GM19455 (cell line): ENCODE results near the gene PTPRN2.

ENCODE experiments used
- ATAC-seq: cut with Tn5 transposase; IDR thresholded peaks from one replicate; pipeline ENCODE4 v1.9.1; 2021; ENCODE audit not compliant: unreplicated experiment

The PTPRN2 gene

GRCh38 chr7:157764193-157764592, 823.4 kb downstream of the PTPRN2 start:
- no peak for ATAC-seq

DNA sequence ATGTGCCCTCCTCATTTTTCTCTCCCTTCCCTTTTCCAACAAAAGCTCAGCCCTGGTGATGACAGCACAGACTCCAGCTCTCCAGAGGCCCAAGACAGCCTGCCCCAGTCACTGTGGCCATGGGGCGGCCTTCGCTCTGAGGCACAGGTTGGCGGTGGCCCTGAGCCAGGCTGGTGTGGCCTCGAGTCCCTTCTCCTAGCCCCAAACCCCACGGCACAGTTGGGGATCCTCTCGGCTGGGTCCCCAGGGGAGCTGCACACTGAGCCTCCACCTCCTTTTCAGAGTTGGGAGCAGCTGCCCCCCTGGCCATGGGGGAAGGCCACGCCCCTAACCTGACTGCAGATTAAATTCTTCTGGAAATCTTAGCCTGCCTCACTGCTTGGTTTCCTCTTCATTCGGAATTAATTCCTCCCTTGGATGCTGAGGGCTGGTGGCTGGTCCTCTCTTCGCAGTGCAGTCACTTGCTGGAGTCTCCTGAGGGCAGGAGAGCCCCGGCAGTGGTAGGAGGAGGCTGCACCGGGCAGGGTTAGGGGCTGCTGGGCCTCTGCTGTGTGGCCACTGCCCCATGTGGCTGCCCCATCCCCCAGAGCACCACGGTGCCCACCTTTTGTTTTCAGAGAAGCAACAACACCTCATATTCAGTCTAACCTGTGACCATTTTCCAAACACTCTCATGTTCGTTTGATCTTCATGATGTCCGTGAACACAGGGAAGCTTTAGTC, 824.2 kb downstream of the PTPRN2 start:
- ATAC-seq, result no peak

GRCh38 chr7:157762824-157763223, 824.8 kb downstream of the PTPRN2 start:
- no peak for ATAC-seq

DNA sequence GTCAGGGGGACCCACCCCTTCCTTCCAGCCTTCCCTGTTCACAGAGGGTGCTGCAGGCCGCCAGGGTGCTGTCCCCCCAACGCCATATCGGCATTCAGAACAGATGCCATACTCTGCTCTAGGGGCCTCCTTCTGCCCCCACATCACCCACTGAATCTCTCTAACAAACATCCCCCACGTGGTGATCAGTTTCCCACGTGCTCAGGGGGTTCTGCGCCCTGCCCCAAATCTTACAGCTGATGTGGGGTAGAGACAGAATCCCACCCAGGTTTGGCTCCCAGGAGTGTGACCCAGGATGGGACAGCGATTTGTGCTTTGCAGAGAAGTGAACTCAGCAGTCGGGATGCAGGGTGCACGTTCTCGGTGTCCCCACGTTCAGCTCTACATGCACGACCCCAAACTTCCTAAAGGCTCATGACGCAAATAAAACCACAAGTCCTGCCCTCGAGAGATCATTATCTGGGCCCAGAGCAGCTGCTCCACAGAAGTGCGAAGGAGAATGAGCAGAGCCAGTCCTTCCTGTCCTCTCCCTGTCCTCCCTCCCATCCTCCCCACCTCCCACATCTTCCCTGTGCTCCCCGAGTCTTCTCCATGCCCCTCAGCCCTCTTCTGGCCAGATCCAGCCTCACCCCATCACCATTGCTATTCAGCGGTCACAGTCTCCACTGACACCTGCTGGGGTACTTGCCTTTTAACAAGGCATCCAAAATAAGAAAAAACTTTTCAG, 827.5 kb downstream of the PTPRN2 start:
- no peak for ATAC-seq

DNA sequence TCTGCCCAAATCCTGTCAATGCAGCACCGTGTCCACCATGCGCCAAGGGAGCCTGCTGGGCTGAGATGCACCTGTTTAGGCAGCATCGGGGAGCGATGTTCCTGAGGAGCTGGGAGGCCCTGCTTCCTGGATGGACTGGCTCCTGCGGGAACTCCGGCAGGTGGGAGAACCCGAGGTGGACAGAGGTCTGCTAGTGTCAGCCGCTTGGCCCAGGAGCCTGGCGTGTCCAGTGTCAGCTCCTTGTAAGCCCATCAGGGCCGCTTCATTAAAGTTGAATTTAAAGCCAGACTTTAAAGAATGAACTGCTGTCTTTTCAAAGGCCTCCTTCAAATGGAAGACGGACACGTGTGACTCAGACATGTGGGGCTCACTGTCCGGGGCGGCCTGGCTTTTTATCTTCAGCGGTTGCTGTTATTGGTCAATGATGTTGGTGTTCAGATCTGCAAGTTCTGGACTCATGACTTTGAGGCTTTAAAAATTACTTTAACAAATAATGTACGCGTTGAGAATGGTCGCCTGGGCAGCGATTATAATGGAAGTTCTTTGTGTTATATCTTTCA, 828.3 kb downstream of the PTPRN2 start:
- no peak for ATAC-seq

GRCh38 chr7:157758468-157759245, 829.0 kb downstream of the PTPRN2 start:
- no peak for ATAC-seq

GRCh38 chr7:157757776-157758467, 829.7 kb downstream of the PTPRN2 start:
- no peak for ATAC-seq

DNA sequence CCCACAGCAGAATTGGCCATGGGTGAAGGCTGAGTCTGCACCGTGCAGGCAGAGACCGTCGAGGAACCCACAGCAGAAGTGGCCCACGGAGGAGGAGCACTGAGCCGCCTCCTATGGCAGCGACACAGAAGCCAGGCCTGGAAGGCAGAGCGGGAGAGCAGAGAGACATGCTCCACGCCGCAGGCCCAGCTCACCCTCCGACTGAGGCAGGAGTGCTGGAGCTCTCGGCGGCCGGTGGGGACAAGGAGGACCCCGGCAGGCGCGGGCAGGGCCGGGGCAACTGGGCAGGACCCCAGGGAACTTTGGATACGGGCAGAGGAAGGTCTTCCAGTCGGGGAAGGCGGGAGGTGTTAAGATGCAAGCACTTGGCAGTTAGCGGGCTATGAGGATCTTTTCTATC, 830.4 kb downstream of the PTPRN2 start:
- no peak for ATAC-seq

- no peak for ATAC-seq
Observed at GRCh38 chr7:157755741-157756140, 831.9 kb downstream of the PTPRN2 start.

DNA sequence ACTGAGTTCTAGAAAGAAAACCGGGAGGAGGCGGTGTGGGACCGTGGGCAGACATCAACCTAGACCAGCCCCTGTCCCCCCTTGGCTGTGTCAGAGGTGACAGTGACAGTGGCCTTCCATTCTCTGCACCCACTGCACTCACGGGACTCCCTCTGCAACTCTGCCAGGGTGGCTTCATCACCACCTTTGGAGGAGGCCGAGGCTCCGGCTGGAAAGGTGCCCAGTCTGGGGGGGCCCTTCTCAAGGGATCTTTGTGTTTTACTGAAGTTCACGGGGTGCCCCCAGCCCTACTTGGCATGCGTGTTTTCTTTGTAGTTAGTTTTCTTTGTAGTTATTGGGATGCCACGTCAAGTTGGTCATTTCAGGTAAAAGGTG, 833.2 kb downstream of the PTPRN2 start:
- ATAC-seq, result no peak

- ATAC-seq, result no peak
Observed at GRCh38 chr7:157753713-157754415, 833.8 kb downstream of the PTPRN2 start.

- no peak for ATAC-seq
Observed at GRCh38 chr7:157752832-157753291, 834.8 kb downstream of the PTPRN2 start.

DNA sequence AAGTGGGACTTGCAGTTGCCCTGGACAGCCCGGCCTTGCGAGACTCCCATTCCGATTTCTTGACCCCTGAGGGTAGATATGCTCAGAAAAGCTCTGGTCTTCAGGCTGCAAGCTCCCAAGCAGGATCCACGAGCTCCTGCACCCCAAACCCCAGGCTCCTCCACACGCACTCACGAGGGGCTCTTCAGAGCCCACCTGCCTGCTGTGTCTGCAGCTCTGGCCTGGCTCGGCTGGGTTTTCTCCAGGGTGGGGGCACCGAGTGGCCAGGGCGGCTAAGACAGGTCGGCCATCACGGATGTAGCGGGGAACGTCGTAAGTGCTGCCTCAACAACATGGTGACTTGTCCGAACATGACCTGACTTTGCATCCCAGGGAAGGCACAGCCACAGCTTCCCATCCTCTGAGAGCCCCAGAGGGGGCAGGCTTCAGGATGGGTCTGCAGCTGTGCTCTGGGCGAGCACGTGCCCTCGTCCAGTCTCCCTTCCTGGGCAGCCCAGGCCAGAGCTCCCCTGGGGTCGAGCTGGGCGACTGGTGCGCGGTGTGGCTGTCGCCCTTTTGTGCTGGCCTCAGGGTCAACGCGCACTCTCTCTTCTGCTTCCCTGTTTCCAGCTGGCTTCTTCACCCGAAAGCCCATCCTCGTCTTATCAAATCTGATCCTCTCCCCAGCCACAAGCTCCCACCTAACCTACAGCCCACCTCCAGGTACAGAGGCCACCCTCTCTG, 835.5 kb downstream of the PTPRN2 start:
- no peak for ATAC-seq

DNA sequence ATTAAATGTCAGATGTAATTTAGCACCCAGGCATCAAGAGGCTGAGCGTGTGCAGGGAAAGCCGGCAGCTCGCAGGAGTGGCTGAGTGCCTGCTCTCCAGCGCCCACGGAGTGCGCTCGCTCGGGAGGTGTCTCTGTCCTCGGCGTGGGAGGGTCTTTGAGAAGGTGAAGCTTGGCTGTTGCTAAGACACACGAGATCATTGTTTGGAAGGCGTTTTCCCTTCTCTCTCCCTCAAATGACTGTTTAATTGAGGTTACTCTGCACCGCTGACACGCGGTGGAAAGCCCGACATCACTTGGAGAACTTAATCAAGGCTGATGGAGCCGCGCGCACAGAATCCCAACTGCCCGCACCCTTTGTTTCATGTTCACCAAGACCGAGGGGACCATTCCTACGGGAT, 836.2 kb downstream of the PTPRN2 start:
- ATAC-seq, result no peak

DNA sequence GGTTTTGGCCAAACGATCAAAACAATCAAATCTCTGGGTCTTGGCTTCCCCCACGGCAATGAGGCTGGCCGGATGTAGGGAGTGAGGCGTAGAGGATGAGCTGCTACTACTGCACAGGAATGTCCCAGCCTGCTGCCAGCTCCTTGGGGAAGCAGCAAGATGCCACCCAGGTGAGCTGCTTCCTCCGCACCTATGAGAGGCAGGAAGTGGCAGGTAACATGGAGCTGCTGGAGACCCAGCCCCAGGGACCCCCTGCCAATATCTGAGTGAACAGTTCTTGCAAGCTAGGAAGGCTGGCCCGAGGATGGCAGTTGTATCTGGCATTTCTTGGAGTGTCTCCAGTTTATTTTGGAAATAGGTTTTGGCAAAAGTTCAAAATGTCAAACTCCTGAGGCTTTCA, 837.3 kb downstream of the PTPRN2 start:
- ATAC-seq, result no peak

DNA sequence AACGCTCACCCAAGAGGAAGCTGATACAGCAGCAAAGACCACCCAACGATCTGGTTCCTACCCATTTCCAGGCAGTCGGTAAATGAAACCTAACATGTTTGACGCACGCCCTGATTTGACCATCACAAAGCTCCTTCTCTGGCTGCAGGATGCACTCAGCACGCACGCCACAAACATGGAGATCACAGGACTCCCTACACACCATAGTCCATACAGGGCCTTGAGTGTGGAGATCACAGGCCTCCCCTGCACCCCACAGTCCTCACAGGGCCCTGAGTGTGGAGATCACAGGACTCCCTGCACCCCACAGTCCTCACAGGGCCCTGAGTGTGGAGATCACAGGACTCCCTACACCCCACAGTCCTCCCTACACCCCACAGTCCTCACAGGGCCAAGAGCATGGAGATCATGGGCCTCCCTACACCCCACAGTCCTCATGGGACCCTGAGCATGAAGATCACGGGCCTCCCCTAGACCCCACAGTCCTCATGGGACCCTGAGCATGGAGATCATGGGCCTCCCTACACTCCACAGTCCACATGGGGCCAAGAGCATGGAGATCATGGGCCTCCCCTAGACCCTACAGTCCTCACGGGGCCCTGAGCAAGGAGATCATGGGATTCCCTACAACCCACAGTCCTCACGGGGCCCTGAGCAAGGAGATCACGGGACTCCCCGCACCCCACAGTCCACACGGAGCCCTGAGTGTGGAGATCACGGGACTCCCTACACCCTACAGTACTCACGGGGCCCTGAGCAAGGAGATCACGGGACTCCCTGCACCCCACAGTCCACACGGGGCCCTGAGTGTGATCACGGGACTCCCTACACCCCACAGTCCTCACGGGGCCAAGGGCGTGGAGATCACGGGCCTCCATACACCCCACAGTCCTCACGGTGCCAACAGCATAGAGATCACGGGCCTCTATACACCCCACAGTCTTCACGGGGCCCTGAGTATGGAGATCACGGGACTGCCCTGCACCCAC, 841.6 kb downstream of the PTPRN2 start:
- no peak for ATAC-seq

- ATAC-seq, result no peak
Observed at GRCh38 chr7:157744786-157745601, 842.6 kb downstream of the PTPRN2 start.
